Loucy (cell line): ENCODE results near the gene MAMLD1.

Experiments used
- H2AFZ ChIP-seq: fragments of 200-600 bp; sonication (generic); 2 replicates; pipeline ENCODE4 v1.6.0; 2016; ENCODE audit warnings: antibody characterized with exemption, mild to moderate bottlenecking, low read length, moderate library complexity
- H3F3A ChIP-seq: fragments of 200-600 bp; 2 replicates; pipeline ENCODE4 v1.6.0; 2016; ENCODE audit warnings: antibody characterized with exemption, low read depth, mild to moderate bottlenecking
- H3K27me3 ChIP-seq: fragments of 200-600 bp; sonication (generic); 2 replicates; pipeline ENCODE4 v1.6.1; 2014; ENCODE audit warnings: low read length, mild to moderate bottlenecking; ENCODE audit not compliant: insufficient read depth, poor library complexity, severe bottlenecking
- H3K36me3 ChIP-seq: fragments of 200-600 bp; sonication (generic); 2 replicates; pipeline ENCODE4 v1.6.1; 2016; ENCODE audit warnings: low read length; ENCODE audit not compliant: insufficient read depth
- H3K4me1 ChIP-seq: fragments of 200-600 bp; sonication (generic); 2 replicates; pipeline ENCODE4 v1.5.1; 2014; ENCODE audit warnings: low read length, mild to moderate bottlenecking; ENCODE audit not compliant: insufficient read depth, poor library complexity, severe bottlenecking
- H3K4me2 ChIP-seq: fragments of 200-600 bp; sonication (generic); 2 replicates; pipeline ENCODE4 v1.6.0; 2014; ENCODE audit warnings: antibody characterized with exemption, low read length, low read depth, mild to moderate bottlenecking; ENCODE audit not compliant: poor library complexity, severe bottlenecking
- H3K4me3 ChIP-seq: fragments of 200-600 bp; sonication (generic); 2 replicates; pipeline ENCODE4 v1.5.1; 2014; ENCODE audit warnings: low read length, mild to moderate bottlenecking, mixed read lengths; ENCODE audit not compliant: poor library complexity, severe bottlenecking
- H3K79me2 ChIP-seq: fragments of 200-600 bp; sonication (generic); 2 replicates; pipeline ENCODE4 v1.6.1; 2014; ENCODE audit warnings: low read length; ENCODE audit not compliant: insufficient read depth
- H3K9ac ChIP-seq: fragments of 200-600 bp; sonication (generic); 2 replicates; pipeline ENCODE4 v1.6.0; 2014; ENCODE audit warnings: mild to moderate bottlenecking, low read depth, low read length, moderate library complexity; ENCODE audit not compliant: poor library complexity, severe bottlenecking
- H3K9me2 ChIP-seq: fragments of 200-600 bp; sonication (generic); replicated peaks from 2 replicates; pipeline ENCODE4 v1.6.1; 2016; ENCODE audit warnings: low read depth, low read length, mixed read lengths
- H3K9me3 ChIP-seq: fragments of 200-600 bp; sonication (generic); 2 replicates; pipeline ENCODE4 v1.6.1; 2014; ENCODE audit warnings: mild to moderate bottlenecking, antibody characterized with exemption, low read length, low read depth; ENCODE audit not compliant: insufficient read depth
- H4K20me1 ChIP-seq: fragments of 200-600 bp; sonication (generic); 2 replicates; pipeline ENCODE4 v1.6.0; 2014; ENCODE audit warnings: antibody characterized with exemption, low read length, mild to moderate bottlenecking; ENCODE audit not compliant: insufficient read depth, poor library complexity, severe bottlenecking
- CTCF ChIP-seq: fragments of 200-600 bp; sonication (generic); conservative IDR thresholded peaks from 2 replicates; pipeline ENCODE4 v1.5.1; 2014; ENCODE audit warnings: mild to moderate bottlenecking, antibody characterized with exemption, low read length
- EZH2phosphoT487 ChIP-seq: fragments of 200-600 bp; IDR thresholded peaks from 2 replicates; pipeline ENCODE4 v1.6.1; 2018; ENCODE audit warnings: antibody characterized with exemption, mild to moderate bottlenecking, moderate library complexity, borderline replicate concordance

MAMLD1 gene

GRCh38 chrX:150529587-150529986, 166.5 kb downstream of the MAMLD1 start:
- Histone ChIP-seq H3K9me2 (no peaks in the 10 kb centered on the region), H3K9ac (no peak overlapping the region), H3K9me3 (no peaks in the 10 kb centered on the region), H3F3A (no peaks in the 10 kb centered on the region), H3K27me3 (no peaks in the 10 kb centered on the region), H2AFZ (no peak overlapping the region), H3K36me3 (no peaks in the 10 kb centered on the region), H3K79me2 (no peaks in the 10 kb centered on the region), H4K20me1 (no peaks in the 10 kb centered on the region), H3K4me2 (no peak overlapping the region), H3K4me3 (no peak overlapping the region), H3K4me1 (no peaks in the 10 kb centered on the region)
- no peak for TF ChIP-seq EZH2phosphoT487
- TF ChIP-seq CTCF = no peak

GRCh38 chrX:150530821-150531220, 167.7 kb downstream of the MAMLD1 start:
- Histone ChIP-seq H3K36me3 (no peaks in the 10 kb centered on the region), H3F3A (no peaks in the 10 kb centered on the region), H2AFZ (no peak overlapping the region), H3K79me2 (no peaks in the 10 kb centered on the region), H3K27me3 (no peaks in the 10 kb centered on the region), H3K4me3 (no peak overlapping the region), H3K9ac (no peak overlapping the region), H3K9me3 (no peaks in the 10 kb centered on the region), H3K4me1 (no peaks in the 10 kb centered on the region), H4K20me1 (no peaks in the 10 kb centered on the region), H3K9me2 (no peaks in the 10 kb centered on the region), H3K4me2 (no peak overlapping the region)
- TF ChIP-seq CTCF = no peak
- TF ChIP-seq EZH2phosphoT487 = no peak

- Histone ChIP-seq H2AFZ (no peak overlapping the region), H3K79me2 (no peaks in the 10 kb centered on the region), H3F3A (no peaks in the 10 kb centered on the region), H3K4me2 (no peak overlapping the region), H3K4me3 (no peak overlapping the region), H3K9me2 (no peaks in the 10 kb centered on the region), H3K27me3 (no peaks in the 10 kb centered on the region), H3K9ac (no peak overlapping the region), H3K4me1 (no peaks in the 10 kb centered on the region), H3K9me3 (no peaks in the 10 kb centered on the region), H4K20me1 (no peaks in the 10 kb centered on the region), H3K36me3 (no peaks in the 10 kb centered on the region)
- TF ChIP-seq EZH2phosphoT487 (no peak), CTCF (no peak)
Measured at GRCh38 chrX:150531467-150531866, 168.3 kb downstream of the MAMLD1 start.
